SK-N-SH (cell line): ENCODE measurements around the gene CTSA. TPM values are rescaled to one million over a fixed set of nuclear protein-coding genes. Genes with fewer than 3 reads are reported as not detected.
A peak's percentile ranks its signal among the peaks of the same experiment; 100 is the strongest.

Experiments
- CTCF ChIA-PET: fragments of 300-600, 350-600 bp; formaldehyde crosslinking; extraction: SDS; loops from one replicate; lab custom pipeline; 2021; lab: Yijun Ruan, JAX
- POLR2A ChIA-PET: fragments of 350-600 bp; sonication (Branson Sonifier 250); formaldehyde crosslinking; extraction: SDS; loops from one replicate; lab custom pipeline; 2020; ENCODE audit warnings: antibody characterized with exemption, inconsistent platforms; lab: Yijun Ruan, JAX
- DNase-seq: peaks from one replicate; pipeline ENCODE4 v3.0.0; 2012
- H2AFZ ChIP-seq: fragments of 200-600 bp; sonication (generic); 2 replicates; pipeline ENCODE4 v1.8.1; 2016; ENCODE audit warnings: antibody characterized with exemption, mild to moderate bottlenecking, low read depth
- H3F3A ChIP-seq: fragments of 200-600 bp; sonication (generic); replicated peaks from 2 replicates; pipeline ENCODE3; 2016; ENCODE audit warnings: antibody characterized with exemption, mild to moderate bottlenecking; ENCODE audit not compliant: insufficient read depth
- H3K27ac ChIP-seq, 2 experiments: fragments of 200-500 bp in 1 of 2; fragments of 200-600 bp in 1 of 2; sonication (Bioruptor generic) in 1 of 2; sonication (generic), shearing (Covaris generic) in 1 of 2; 2 replicates each; pipeline versions ENCODE4 v1.5.1 to v1.6.1; 2014 to 2016; ENCODE audit warnings: low read depth in 2 of 2, inconsistent platforms in 1 of 2, low read length in 1 of 2, mild to moderate bottlenecking in 1 of 2, mixed read lengths in 1 of 2
- H3K27me3 ChIP-seq: fragments of 200-600 bp; sonication (generic), shearing (Covaris generic); 2 replicates; pipeline ENCODE4 v1.6.1; 2016; ENCODE audit warnings: mixed run types; ENCODE audit not compliant: insufficient read depth
- H3K36me3 ChIP-seq, 2 experiments: fragments of 200-500 bp in 1 of 2; fragments of 200-600 bp in 1 of 2; sonication (Bioruptor generic) in 1 of 2; sonication (generic) in 1 of 2; replicated peaks in 1 of 2; 2 replicates each; pipeline versions ENCODE3 to v1.5.1; 2014 to 2016; ENCODE audit warnings: low read length in 1 of 2, mild to moderate bottlenecking in 1 of 2; ENCODE audit not compliant: insufficient read depth in 2 of 2, control insufficient read depth in 1 of 2
- H3K4me1 ChIP-seq, 2 experiments: fragments of 200-500 bp in 1 of 2; fragments of 200-600 bp in 1 of 2; sonication (Bioruptor generic) in 1 of 2; sonication (generic), shearing (Covaris generic) in 1 of 2; 2 replicates each; pipeline versions ENCODE4 v1.5.1 to v1.6.1; 2014 to 2016; ENCODE audit warnings: low read depth in 1 of 2, low read length in 1 of 2, mixed run types in 1 of 2; ENCODE audit not compliant: insufficient read depth in 2 of 2, control insufficient read depth in 1 of 2
- H3K4me2 ChIP-seq: fragments of 200-600 bp; sonication (generic), shearing (Covaris generic); 2 replicates; pipeline ENCODE4 v1.6.1; 2017; ENCODE audit warnings: mixed run types
- H3K4me3 ChIP-seq, 2 experiments: fragments of 200-500 bp in 1 of 2; fragments of 200-600 bp in 1 of 2; sonication (Bioruptor generic) in 1 of 2; sonication (generic), shearing (Covaris generic) in 1 of 2; 2 replicates each; pipeline versions ENCODE4 v1.5.1 to v1.8.1; 2014 to 2016; ENCODE audit warnings: low read depth in 2 of 2, inconsistent platforms in 1 of 2, low read length in 1 of 2, mild to moderate bottlenecking in 1 of 2, mixed read lengths in 1 of 2, moderate library complexity in 1 of 2
- H3K79me2 ChIP-seq: fragments of 200-600 bp; sonication (generic); 2 replicates; pipeline ENCODE4 v1.8.1; 2017; ENCODE audit warnings: mild to moderate bottlenecking; ENCODE audit not compliant: insufficient read depth
- H3K9ac ChIP-seq: fragments of 200-600 bp; sonication (generic); 2 replicates; pipeline ENCODE4 v1.6.1; 2017; ENCODE audit warnings: mixed run types
- H3K9me2 ChIP-seq: fragments of 200-600 bp; sonication (generic); 2 replicates; pipeline ENCODE4 v1.6.1; 2017; ENCODE audit warnings: mixed run types
- H3K9me3 ChIP-seq: fragments of 200-600 bp; sonication (generic); 2 replicates; pipeline ENCODE4 v1.6.1; 2017; ENCODE audit warnings: mixed run types, mild to moderate bottlenecking, moderate library complexity
- H4K20me1 ChIP-seq: fragments of 200-600 bp; sonication (generic); 2 replicates; pipeline ENCODE4 v1.6.1; 2017; ENCODE audit warnings: mild to moderate bottlenecking, mixed run types; ENCODE audit not compliant: insufficient read depth
- ELF1 ChIP-seq: IDR thresholded peaks from 2 replicates; pipeline ENCODE4 v1.4.0; 2012
- EP300 ChIP-seq, 2 experiments: IDR thresholded peaks; 2 replicates each; pipeline versions ENCODE4 v1.4.0 to v1.6.1; 2012; ENCODE audit warnings: borderline replicate concordance in 1 of 2, low read depth in 1 of 2, low read length in 1 of 2
- EZH2phosphoT487 ChIP-seq: fragments of 200-600 bp; sonication (generic); IDR thresholded peaks from 2 replicates; pipeline ENCODE4 v1.6.1; 2017; ENCODE audit warnings: low read depth, mixed run types, mild to moderate bottlenecking, antibody characterized with exemption, moderate library complexity, borderline replicate concordance
- FOXJ3 ChIP-seq: sonication (generic); formaldehyde crosslinking; IDR thresholded peaks from 2 replicates; pipeline ENCODE4 v1.5.1; 2020; ENCODE audit warnings: mild to moderate bottlenecking, missing genetic modification reagents
- JUND ChIP-seq: IDR thresholded peaks from 2 replicates; pipeline ENCODE4 v1.4.0; 2012
- NRF1 ChIP-seq: IDR thresholded peaks from 2 replicates; pipeline ENCODE4 v1.6.1; 2012; ENCODE audit warnings: low read depth, mild to moderate bottlenecking, low read length
- POLR2AphosphoS5 ChIP-seq: IDR thresholded peaks from 2 replicates; pipeline ENCODE4 v1.6.1; 2012; ENCODE audit warnings: low read depth, low read length
- RAD21 ChIP-seq: IDR thresholded peaks from 2 replicates; pipeline ENCODE4 v1.6.1; 2012; ENCODE audit warnings: mild to moderate bottlenecking, low read length
- RCOR1 ChIP-seq: fragments of 150-350 bp; IDR thresholded peaks from 2 replicates; pipeline ENCODE4 v1.6.1; 2017; ENCODE audit warnings: antibody characterized with exemption, low read length
- RXRA ChIP-seq: IDR thresholded peaks from 2 replicates; pipeline ENCODE4 v1.4.0; 2012; ENCODE audit warnings: low read depth, mild to moderate bottlenecking, borderline replicate concordance
- SIN3A ChIP-seq: IDR thresholded peaks from 2 replicates; pipeline ENCODE4 v1.6.1; 2012; ENCODE audit warnings: low read depth, mild to moderate bottlenecking, low read length, moderate library complexity, borderline replicate concordance
- TCF12 ChIP-seq: IDR thresholded peaks from 2 replicates; pipeline ENCODE4 v1.4.0; 2012
- WGBS: methylation state at CpG from one replicate; pipeline ENCODE4 v1.1.6; 2017; ENCODE audit warnings: low lambda C conversion rate; 5-methylcytosine and 5-hydroxymethylcytosine counted together
- polyA plus RNA-seq, 3 experiments: library from polyadenylated mRNA; depleted of rRNA; stranded (reverse); fragments of >200 nt; gene quantifications; 2 replicates each; pipeline ENCODE4 v1.2.3, GENCODE V29; 2012
- TF ChIP-seq, protein P1 (sequence below): IDR thresholded peaks from 2 replicates; pipeline ENCODE4 v1.4.0; 2012; ENCODE audit warnings: low read depth, borderline replicate concordance
- TF ChIP-seq, protein P2 (sequence below): fragments of 200-600 bp; sonication (generic); IDR thresholded peaks from 2 replicates; pipeline ENCODE4 v1.6.1; 2017; ENCODE audit warnings: antibody characterized with exemption, mild to moderate bottlenecking, moderate library complexity
- TF ChIP-seq, protein P3 (sequence below): IDR thresholded peaks from 2 replicates; pipeline ENCODE4 v1.4.0; 2012; ENCODE audit warnings: low read depth, borderline replicate concordance

CTSA gene
- polyA plus RNA-seq, 1 of the 3 experiments (the other 2 are of a cell fraction) = 338 TPM

DNA sequence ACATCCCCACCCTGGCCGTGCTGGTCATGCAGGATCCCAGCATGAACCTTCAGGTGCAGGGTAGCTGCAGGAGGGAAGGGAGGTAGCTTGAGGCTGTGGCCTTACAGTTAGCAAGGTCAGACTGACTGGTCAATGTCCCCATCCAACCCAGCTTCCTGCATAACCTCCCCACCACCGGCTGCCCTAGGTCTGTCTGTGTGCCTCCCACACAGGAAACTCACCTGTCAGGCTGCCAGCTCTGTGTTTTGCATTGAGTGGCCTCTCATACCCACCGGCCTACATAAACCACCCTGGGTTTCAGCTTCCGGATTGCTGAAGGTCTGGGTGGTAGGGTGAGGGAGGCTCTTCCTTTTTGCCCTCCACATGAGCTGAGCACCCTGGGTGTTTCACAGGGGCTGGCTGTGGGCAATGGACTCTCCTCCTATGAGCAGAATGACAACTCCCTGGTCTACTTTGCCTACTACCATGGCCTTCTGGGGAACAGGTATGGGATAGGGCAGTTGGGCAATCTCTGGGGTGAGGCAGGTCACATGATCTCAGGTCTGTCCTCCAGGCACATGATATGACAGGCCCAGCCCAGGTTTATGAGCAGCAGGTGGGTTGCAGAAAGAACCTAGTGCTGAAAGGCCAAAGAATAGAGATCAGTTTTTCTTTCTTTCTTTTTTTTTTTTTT, 1.8 kb downstream of the CTSA start:
- no peak overlapping the region for H3K4me3 ChIP-seq
- no peaks in the 10 kb centered on the region for H4K20me1 ChIP-seq
- H3F3A ChIP-seq = peaks cover 10% of the 10 kb centered on the region
- no peaks in the 10 kb centered on the region for H3K9me3 ChIP-seq
- no peak overlapping the region for H3K9ac ChIP-seq
- H3K79me2 ChIP-seq = peaks cover 14% of the 10 kb centered on the region
- TF ChIP-seq, protein P1, sequence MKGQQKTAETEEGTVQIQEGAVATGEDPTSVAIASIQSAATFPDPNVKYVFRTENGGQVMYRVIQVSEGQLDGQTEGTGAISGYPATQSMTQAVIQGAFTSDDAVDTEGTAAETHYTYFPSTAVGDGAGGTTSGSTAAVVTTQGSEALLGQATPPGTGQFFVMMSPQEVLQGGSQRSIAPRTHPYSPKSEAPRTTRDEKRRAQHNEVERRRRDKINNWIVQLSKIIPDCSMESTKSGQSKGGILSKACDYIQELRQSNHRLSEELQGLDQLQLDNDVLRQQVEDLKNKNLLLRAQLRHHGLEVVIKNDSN = no peak
- TF ChIP-seq EZH2phosphoT487 (no peak), ELF1 (no peak)
- DNase-seq = no peak
- peaks cover 15 to 33% of the 10 kb centered on the region in 2 experiments for H3K36me3 ChIP-seq
- H3K4me2 ChIP-seq = peak overlapping the region; percentile 94; the same call in 1 of the 2 replicates
- ChIA-PET POLR2A (interaction anchor here (1.5 kb wide), 1 partner anchor 78 kb away, joined by 3 read pairs; no protein-coding TSS in a partner anchor), CTCF (interaction anchor here (0.8 to 4.5 kb wide), 7 partner anchors 8 to 77 kb away, joined by 3 to 41 read pairs (median 6); partner anchors contain the start of gene ZSWIM1)
- H3K4me1 ChIP-seq = peaks cover 0 to 9% of the 10 kb centered on the region in 2 experiments; a peak in 2 of 4 replicates
- no peaks in the 10 kb centered on the region for H3K27me3 ChIP-seq
- 73% methylated on average over 4 of the region's 4 CpGs for WGBS
- H3K27ac ChIP-seq = no peak overlapping the region
- H2AFZ ChIP-seq = no peak overlapping the region
- no peaks in the 10 kb centered on the region for H3K9me2 ChIP-seq

DNA sequence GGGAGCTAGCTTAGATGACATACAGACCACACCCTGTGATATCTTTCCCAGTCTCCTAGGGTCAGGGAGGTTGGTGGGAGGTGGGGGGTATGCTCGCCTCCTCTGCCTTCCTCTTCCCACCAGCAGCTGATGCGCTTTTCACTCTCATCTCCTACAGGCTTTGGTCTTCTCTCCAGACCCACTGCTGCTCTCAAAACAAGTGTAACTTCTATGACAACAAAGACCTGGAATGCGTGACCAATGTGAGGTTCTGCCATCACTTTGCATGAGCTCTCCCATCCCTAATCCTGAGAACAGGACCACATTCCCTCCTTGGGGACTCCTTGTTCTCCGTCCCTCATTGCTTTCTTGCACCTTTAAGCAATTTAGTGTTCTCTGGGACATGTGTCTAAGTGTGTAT, 2.7 kb downstream of the CTSA start:
- TF ChIP-seq EZH2phosphoT487 = no peak
- TF ChIP-seq RCOR1 = no peak
- TF ChIP-seq RAD21 = no peak
- no peak for TF ChIP-seq TCF12
- TF ChIP-seq NRF1 = no peak
- TF ChIP-seq RXRA = no peak
- no peak for TF ChIP-seq SIN3A
- no peak for TF ChIP-seq POLR2AphosphoS5
- no peak for TF ChIP-seq EP300 (IDR thresholded peaks at IDR 0.05; ENCODE audit: borderline replicate concordance in 1 of 2, low read depth in 1 of 2, low read length in 1 of 2)
- TF ChIP-seq, protein P2, sequence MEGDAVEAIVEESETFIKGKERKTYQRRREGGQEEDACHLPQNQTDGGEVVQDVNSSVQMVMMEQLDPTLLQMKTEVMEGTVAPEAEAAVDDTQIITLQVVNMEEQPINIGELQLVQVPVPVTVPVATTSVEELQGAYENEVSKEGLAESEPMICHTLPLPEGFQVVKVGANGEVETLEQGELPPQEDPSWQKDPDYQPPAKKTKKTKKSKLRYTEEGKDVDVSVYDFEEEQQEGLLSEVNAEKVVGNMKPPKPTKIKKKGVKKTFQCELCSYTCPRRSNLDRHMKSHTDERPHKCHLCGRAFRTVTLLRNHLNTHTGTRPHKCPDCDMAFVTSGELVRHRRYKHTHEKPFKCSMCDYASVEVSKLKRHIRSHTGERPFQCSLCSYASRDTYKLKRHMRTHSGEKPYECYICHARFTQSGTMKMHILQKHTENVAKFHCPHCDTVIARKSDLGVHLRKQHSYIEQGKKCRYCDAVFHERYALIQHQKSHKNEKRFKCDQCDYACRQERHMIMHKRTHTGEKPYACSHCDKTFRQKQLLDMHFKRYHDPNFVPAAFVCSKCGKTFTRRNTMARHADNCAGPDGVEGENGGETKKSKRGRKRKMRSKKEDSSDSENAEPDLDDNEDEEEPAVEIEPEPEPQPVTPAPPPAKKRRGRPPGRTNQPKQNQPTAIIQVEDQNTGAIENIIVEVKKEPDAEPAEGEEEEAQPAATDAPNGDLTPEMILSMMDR = no peak
- TF ChIP-seq JUND = no peak
- no peak for TF ChIP-seq FOXJ3 (CRISPR knock-in tag)
- TF ChIP-seq, protein P3, sequence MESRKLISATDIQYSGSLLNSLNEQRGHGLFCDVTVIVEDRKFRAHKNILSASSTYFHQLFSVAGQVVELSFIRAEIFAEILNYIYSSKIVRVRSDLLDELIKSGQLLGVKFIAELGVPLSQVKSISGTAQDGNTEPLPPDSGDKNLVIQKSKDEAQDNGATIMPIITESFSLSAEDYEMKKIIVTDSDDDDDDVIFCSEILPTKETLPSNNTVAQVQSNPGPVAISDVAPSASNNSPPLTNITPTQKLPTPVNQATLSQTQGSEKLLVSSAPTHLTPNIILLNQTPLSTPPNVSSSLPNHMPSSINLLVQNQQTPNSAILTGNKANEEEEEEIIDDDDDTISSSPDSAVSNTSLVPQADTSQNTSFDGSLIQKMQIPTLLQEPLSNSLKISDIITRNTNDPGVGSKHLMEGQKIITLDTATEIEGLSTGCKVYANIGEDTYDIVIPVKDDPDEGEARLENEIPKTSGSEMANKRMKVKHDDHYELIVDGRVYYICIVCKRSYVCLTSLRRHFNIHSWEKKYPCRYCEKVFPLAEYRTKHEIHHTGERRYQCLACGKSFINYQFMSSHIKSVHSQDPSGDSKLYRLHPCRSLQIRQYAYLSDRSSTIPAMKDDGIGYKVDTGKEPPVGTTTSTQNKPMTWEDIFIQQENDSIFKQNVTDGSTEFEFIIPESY = no peak
- H3K4me3 ChIP-seq = no peak overlapping the region
- peaks cover 0 to 9% of the 10 kb centered on the region in 2 experiments; a peak in 2 of 4 replicates for H3K4me1 ChIP-seq
- H3K9me2 ChIP-seq = no peaks in the 10 kb centered on the region
- H3F3A ChIP-seq = peaks cover 10% of the 10 kb centered on the region
- ChIA-PET POLR2A (interaction anchor here (0.6 kb wide), 1 partner anchor 100 kb away, joined by 3 read pairs; no protein-coding TSS in a partner anchor), CTCF (no interaction called here)
- H3K9me3 ChIP-seq = no peaks in the 10 kb centered on the region
- 89% methylated on average over 4 of the region's 4 CpGs for WGBS
- H3K4me2 ChIP-seq = no peak overlapping the region
- H3K27ac ChIP-seq = no peak overlapping the region
- no peaks in the 10 kb centered on the region for H3K27me3 ChIP-seq
- H3K79me2 ChIP-seq = peaks cover 14% of the 10 kb centered on the region
- H4K20me1 ChIP-seq = no peaks in the 10 kb centered on the region
- peaks cover 15 to 36% of the 10 kb centered on the region in 2 experiments for H3K36me3 ChIP-seq
- H3K9ac ChIP-seq = no peak overlapping the region
- H2AFZ ChIP-seq = no peak overlapping the region
- DNase-seq = no peak
